Kidney (tissue), 14 donors: Measurements from ENCODE around the gene STK11. TPM values are rescaled to one million over a fixed set of nuclear protein-coding genes. Genes with fewer than 3 reads are reported as not detected.

Source experiments
- DNase-seq, 5 donors: peaks; one replicate each; pipeline ENCODE4 v3.0.0-alpha.2; 2013 to 2020
- FAIRE-seq: peaks from 2 replicates; lab custom pipeline; 2012; peaks lifted over from hg19 to GRCh38; lab: Jason Lieb, UNC
- H3K27ac ChIP-seq, 2 donors: one replicate each; pipeline ENCODE4 v1.7.0; 2013; ENCODE audit warnings: low read depth in 2 of 2, low read length in 2 of 2, inconsistent platforms in 1 of 2
- H3K27me3 ChIP-seq: one replicate; pipeline ENCODE4 v1.7.1; 2013; ENCODE audit warnings: low read length, inconsistent platforms; ENCODE audit not compliant: control insufficient read depth, insufficient read depth
- H3K36me3 ChIP-seq, 3 donors: one replicate each; pipeline versions ENCODE4 v1.7.0 to v1.7.1; 2013; ENCODE audit warnings: low read length in 3 of 3, control low read depth in 1 of 3, inconsistent platforms in 1 of 3; ENCODE audit not compliant: insufficient read depth in 3 of 3, control insufficient read depth in 2 of 3
- H3K4me1 ChIP-seq, 3 donors: one replicate each; pipeline versions ENCODE4 v1.7.0 to v1.7.1; 2013; ENCODE audit warnings: low read length in 3 of 3, inconsistent platforms in 1 of 3, low read depth in 1 of 3; ENCODE audit not compliant: control insufficient read depth in 2 of 3, insufficient read depth in 2 of 3
- H3K4me3 ChIP-seq, 3 donors: one replicate each; pipeline versions ENCODE4 v1.7.0 to v1.8.1; 2013; ENCODE audit warnings: low read length in 3 of 3, control low read depth in 1 of 3, inconsistent platforms in 1 of 3
- H3K9ac ChIP-seq, 3 donors: one replicate each; pipeline versions ENCODE4 v1.7.0 to v1.7.1; 2013; ENCODE audit warnings: low read length in 3 of 3, control low read depth in 1 of 3, inconsistent platforms in 1 of 3
- H3K9me3 ChIP-seq, 3 donors: one replicate each; pipeline versions ENCODE4 v1.7.0 to v1.7.1; 2013; ENCODE audit warnings: low read length in 3 of 3, control low read depth in 1 of 3, inconsistent platforms in 1 of 3; ENCODE audit not compliant: control insufficient read depth in 2 of 3, insufficient read depth in 1 of 3
- intact Hi-C: fragments of 100-400 bp; cut with DNase I; formaldehyde crosslinking; loops from one replicate; pipeline ENCODE4 v1.11.1; 2022
- polyA plus RNA-seq: library from polyadenylated mRNA; stranded (reverse); fragments of 350-450 nt; fragmentation: Illumina TruSeq; extraction: RNeasy Lipid Tissue Mini Kit (QIAGEN cat#74804); gene quantifications from one replicate; pipeline ENCODE4 v1.2.3, GENCODE V29; 2014; ENCODE audit warnings: low read depth, low replicate concordance; ENCODE audit not compliant: insufficient read depth
- total RNA-seq: library from RNA; stranded (reverse); fragmentation: NEBNext Ultra II Directional; extraction: Animal tissue kit (Norgen Biotek cat#: 25700); gene quantifications from one replicate; pipeline ENCODE4 v1.2.1, GENCODE V29; 2021
- TF ChIP-seq, protein P1 (sequence below): IDR thresholded peaks from 3 replicates; pipeline ENCODE4 v1.5.1; 2012; ENCODE audit warnings: mild to moderate bottlenecking, moderate library complexity, borderline replicate concordance; ENCODE audit not compliant: insufficient read depth; ENCODE audit errors: extremely low read depth
- donor health status: control.
- donor health status: control.
- donor health status: control.
- donor health status: control.
- donor health status: control.
- donor health status: DM: yes; HTN: yes; CAD: no.
- donor health status: Normal renal cell carcinoma (clear cell type).

The STK11 gene
- total and polyA plus RNA-seq, 2 donors from 2014 or later, result 40.7 to 57.7 TPM

DNA sequence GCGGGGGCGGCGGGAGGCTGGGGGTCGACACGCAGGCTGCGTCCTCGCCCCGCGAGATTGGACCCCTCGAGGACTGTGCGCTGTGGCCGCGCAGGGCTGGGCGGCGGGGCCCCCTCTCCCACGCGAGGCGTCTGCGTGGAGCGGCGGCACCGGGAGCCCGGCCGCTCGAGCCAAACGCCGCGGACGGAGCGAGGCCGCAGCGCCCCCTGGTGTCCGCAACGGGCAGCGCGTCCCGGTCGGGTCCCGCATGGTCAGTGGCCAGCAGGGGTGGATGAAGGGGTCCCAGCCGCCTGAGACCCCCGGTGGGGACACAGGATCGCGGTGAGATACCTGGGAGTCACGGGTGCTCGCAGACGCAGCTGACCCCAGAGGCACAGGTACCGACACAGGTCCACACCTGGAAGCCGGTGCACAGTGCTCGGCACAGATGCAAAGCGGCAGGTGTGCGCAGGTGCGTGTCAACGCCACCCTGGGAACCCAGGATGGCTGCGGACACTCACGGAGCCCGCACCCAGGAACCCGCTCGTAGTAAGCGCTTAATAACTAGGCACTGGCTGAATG is 61.4 kb downstream of the STK11 start:
- DNase-seq (peak; percentile 76 to 91 (median 81)), FAIRE-seq (no peak)
- Histone ChIP-seq H3K36me3 (peaks cover 3 to 11% (median 8%) of the 10 kb centered on the region in 3 donors), H3K9ac (peak overlapping the region in 1 of 3 donors; percentile 51), H3K27ac (peak overlapping the region; percentile 71 to 81), H3K27me3 (no peaks in the 10 kb centered on the region), H3K9me3 (no peaks in the 10 kb centered on the region), H3K4me1 (peaks cover 3 to 62% (median 34%) of the 10 kb centered on the region in 3 donors), H3K4me3 (peak overlapping the region in 2 of 3 donors; percentile 38 to 51)
- intact Hi-C loops, result no loop called here
- TF ChIP-seq, protein P1, sequence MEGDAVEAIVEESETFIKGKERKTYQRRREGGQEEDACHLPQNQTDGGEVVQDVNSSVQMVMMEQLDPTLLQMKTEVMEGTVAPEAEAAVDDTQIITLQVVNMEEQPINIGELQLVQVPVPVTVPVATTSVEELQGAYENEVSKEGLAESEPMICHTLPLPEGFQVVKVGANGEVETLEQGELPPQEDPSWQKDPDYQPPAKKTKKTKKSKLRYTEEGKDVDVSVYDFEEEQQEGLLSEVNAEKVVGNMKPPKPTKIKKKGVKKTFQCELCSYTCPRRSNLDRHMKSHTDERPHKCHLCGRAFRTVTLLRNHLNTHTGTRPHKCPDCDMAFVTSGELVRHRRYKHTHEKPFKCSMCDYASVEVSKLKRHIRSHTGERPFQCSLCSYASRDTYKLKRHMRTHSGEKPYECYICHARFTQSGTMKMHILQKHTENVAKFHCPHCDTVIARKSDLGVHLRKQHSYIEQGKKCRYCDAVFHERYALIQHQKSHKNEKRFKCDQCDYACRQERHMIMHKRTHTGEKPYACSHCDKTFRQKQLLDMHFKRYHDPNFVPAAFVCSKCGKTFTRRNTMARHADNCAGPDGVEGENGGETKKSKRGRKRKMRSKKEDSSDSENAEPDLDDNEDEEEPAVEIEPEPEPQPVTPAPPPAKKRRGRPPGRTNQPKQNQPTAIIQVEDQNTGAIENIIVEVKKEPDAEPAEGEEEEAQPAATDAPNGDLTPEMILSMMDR, result peak; percentile 99

DNA sequence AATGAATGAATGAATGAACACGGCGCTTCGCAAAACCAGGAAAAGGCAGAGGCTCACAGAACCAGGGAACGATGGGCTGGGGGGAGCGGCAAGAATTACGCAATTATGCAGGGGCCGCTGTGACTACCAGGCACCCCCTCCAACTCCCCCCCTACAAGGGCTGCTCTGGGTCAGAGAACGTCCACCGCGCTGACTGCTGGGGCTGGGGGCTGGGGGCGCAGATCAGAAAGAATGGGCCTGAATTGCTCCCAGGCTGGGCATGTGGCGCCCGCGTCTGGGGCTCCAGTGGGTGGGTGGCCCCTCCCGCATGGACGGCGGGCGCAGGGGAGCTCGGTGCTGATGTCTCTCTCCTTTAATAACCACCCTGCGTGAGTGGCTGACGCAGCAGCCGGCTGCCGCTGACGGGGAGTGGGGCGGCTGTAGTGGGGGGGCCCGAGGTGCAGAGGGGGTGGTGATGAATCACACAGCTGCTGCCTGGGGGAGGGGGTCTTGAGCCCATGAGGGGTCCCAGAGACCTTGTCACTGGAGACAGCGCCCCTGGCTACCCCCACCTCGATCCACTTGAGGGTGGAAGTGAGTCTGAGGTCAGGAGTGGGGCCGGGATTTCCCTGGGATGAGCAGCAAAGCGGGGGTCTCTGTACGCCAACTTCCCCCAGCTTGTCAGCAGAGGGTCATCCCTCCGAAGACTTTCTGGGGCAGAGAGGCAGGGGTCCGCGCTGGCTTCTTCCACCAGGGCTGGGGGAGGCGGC is 62.1 kb downstream of the STK11 start:
- intact Hi-C loops, result no loop called here
- Histone ChIP-seq H3K4me1 (peaks cover 3 to 62% (median 30%) of the 10 kb centered on the region in 3 donors), H3K36me3 (peaks cover 3 to 18% (median 13%) of the 10 kb centered on the region in 3 donors), H3K27me3 (no peaks in the 10 kb centered on the region), H3K9me3 (no peaks in the 10 kb centered on the region), H3K9ac (peak overlapping the region in 1 of 3 donors; percentile 51), H3K4me3 (peak overlapping the region in 2 of 3 donors; percentile 38 to 51), H3K27ac (no peak overlapping the region)
- FAIRE-seq (no peak), DNase-seq (peak in 3 of 5 donors; percentile 34 to 89 (median 84))
- TF ChIP-seq, protein P1, result no peak

DNA sequence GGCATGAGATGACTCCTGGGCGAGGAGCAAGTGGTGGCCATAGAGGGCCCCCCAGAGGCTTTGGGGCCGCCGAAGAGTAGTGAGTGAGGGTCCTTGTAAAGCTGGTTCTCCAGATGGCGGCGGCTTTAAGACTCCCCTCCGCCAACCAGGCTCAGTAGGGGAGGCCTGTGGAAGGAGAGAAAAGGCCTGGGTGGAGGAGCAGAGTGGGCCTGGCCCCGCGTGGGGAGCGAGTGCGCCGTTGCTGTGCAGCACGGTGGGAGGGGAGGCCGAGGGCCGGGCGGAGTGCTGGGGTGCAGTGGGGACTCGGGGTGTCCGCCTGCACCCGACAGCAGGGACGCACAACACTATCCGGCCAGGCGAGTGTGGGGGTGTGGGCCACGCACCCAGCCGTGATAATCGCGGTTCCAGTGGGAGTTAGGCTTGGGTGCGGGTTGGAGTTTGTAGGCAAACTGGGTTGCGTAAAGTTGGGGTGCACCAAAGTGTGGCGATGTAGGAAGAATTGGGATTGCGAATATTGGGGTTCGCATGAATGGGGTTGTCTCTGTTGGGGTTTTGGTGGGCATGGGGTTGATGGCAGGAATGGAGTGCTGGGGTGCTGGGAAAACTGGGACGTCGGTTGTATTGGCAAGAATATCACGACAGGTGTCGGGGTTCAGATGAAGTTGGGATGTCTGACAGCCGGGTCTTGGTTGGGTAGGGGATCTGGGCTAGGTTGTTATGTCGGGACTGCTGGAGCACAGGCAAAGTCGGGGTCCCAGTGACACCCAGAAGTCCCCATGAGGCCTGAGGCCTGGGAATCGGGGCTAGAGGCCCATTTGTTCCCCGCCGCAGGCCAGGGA is 62.9 kb downstream of the STK11 start:
- H3K36me3 ChIP-seq, result peaks cover 5 to 26% (median 16%) of the 10 kb centered on the region in 3 donors
- peak overlapping the region in 1 of 3 donors; percentile 58 for H3K9ac ChIP-seq
- DNase-seq, result peak in 2 of 5 donors; percentile 82 to 89
- TF ChIP-seq, protein P1, result no peak
- no peaks in the 10 kb centered on the region for H3K9me3 ChIP-seq
- FAIRE-seq, result no peak
- intact Hi-C loops, result no loop called here
- peak overlapping the region in 2 of 3 donors; percentile 16 to 47 for H3K4me3 ChIP-seq
- peak overlapping the region; percentile 79 to 96 for H3K27ac ChIP-seq
- no peaks in the 10 kb centered on the region for H3K27me3 ChIP-seq
- peaks cover 3 to 59% (median 31%) of the 10 kb centered on the region in 3 donors for H3K4me1 ChIP-seq
